ENCODE measurements around the gene KRTAP10-7. TPM values are rescaled to one million over a fixed set of nuclear protein-coding genes. Genes with fewer than 3 reads are reported as not detected.

The KRTAP10-7 gene
- polyA plus RNA-seq, 3 donors = not detected

DNA sequence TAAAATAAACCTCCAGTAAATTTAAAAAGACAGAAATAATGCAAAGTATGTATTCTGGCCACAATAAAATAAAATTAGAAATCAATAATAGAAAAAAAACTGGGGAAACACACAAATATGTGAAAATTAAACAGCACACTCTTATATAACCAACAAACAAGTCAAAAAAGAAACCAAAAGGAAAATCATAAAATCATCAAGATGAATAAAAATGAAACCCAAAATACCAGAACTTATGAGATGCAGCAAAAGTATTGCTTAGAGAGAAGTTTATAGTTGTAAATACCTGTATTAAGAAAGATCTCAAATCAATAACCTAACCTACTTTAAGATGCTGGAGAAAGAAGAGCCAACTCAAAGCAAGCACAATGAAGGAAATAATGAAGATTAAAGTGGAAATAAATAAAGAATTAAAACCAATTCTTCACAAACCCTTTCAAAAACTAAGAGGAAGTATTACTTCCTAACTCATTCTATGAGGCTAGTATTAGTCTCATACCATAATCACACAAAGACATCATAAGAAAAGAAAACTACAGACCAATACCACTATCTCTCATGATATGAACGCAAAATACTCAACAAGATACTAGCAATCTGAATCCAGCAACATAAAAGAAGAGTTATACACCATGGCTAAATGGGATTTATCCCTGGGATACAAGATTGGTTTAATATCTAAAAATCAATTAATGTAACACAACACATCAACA lies 35.4 kb upstream of the KRTAP10-7 start:
- peaks cover 3 to 7% (median 5%) of the 10 kb centered on the region in 3 donors for H3K27me3 Mint-ChIP-seq (ENCODE audit: low read depth in 3 of 3)
- peak overlapping the region in 1 of 2 donors; percentile 8 for H3K27ac ChIP-seq (ENCODE audit: low read depth in 1 of 2, low read length in 2 of 2)
- no peak overlapping the region for H3K9ac ChIP-seq (ENCODE audit: insufficient read depth, low read length, poor library complexity, severe bottlenecking)
- H4K20me1 ChIP-seq (ENCODE audit: insufficient read depth, low read length) = no peaks in the 10 kb centered on the region
- H3K79me2 ChIP-seq (ENCODE audit: insufficient read depth, low read length) = no peaks in the 10 kb centered on the region
- no peak overlapping the region for H3K4me3 Mint-ChIP-seq
- TF ChIP-seq, protein P1, sequence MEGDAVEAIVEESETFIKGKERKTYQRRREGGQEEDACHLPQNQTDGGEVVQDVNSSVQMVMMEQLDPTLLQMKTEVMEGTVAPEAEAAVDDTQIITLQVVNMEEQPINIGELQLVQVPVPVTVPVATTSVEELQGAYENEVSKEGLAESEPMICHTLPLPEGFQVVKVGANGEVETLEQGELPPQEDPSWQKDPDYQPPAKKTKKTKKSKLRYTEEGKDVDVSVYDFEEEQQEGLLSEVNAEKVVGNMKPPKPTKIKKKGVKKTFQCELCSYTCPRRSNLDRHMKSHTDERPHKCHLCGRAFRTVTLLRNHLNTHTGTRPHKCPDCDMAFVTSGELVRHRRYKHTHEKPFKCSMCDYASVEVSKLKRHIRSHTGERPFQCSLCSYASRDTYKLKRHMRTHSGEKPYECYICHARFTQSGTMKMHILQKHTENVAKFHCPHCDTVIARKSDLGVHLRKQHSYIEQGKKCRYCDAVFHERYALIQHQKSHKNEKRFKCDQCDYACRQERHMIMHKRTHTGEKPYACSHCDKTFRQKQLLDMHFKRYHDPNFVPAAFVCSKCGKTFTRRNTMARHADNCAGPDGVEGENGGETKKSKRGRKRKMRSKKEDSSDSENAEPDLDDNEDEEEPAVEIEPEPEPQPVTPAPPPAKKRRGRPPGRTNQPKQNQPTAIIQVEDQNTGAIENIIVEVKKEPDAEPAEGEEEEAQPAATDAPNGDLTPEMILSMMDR (IDR thresholded peaks at IDR 0.05) = no peak
- intact Hi-C loops (cut with micrococcal nuclease) = no loop called here
- peak overlapping the region; percentile 24 to 75 (median 61) for H3K27ac Mint-ChIP-seq
- peaks cover 11% of the 10 kb centered on the region for H3K4me1 Mint-ChIP-seq
- H3K9me3 ChIP-seq (replicated peaks in 1 of 2; ENCODE audit: control insufficient read depth in 1 of 2, insufficient read depth in 1 of 2, low read length in 2 of 2) = peaks cover 0 to 6% of the 10 kb centered on the region in 2 donors
- no peak overlapping the region for H2AFZ ChIP-seq (ENCODE audit: insufficient read depth, low read depth, low read length, poor library complexity, severe bottlenecking)
- H3K4me1 ChIP-seq (ENCODE audit: control insufficient read depth in 1 of 2, insufficient read depth in 2 of 2, low read length in 2 of 2) = peaks cover 0 to 4% of the 10 kb centered on the region in 2 donors
- H3K4me3 ChIP-seq (replicated peaks in 1 of 3; ENCODE audit: low read depth in 2 of 3, low read length in 3 of 3) = no peak overlapping the region
- no peaks in the 10 kb centered on the region for H3K36me3 Mint-ChIP-seq
- DNase-seq = peak in 1 of 3 donors; percentile 4
- WGBS (ENCODE audit: insufficient coverage) = no CpG with 5 or more reads among the region's 1 CpG
- H3K9me3 Mint-ChIP-seq = peaks cover 3 to 17% (median 10%) of the 10 kb centered on the region in 7 donors
- no peaks in the 10 kb centered on the region for H3K27me3 ChIP-seq (ENCODE audit: control insufficient read depth in 2 of 2, insufficient read depth in 2 of 2, low read length in 2 of 2)
- no peaks in the 10 kb centered on the region for H3K36me3 ChIP-seq (replicated peaks in 1 of 2; ENCODE audit: control insufficient read depth in 1 of 2, insufficient read depth in 2 of 2, low read length in 2 of 2)
- no peak overlapping the region for H3K4me2 ChIP-seq (replicated peaks; ENCODE audit: extremely low read depth, low read length, poor library complexity, severe bottlenecking)

DNA sequence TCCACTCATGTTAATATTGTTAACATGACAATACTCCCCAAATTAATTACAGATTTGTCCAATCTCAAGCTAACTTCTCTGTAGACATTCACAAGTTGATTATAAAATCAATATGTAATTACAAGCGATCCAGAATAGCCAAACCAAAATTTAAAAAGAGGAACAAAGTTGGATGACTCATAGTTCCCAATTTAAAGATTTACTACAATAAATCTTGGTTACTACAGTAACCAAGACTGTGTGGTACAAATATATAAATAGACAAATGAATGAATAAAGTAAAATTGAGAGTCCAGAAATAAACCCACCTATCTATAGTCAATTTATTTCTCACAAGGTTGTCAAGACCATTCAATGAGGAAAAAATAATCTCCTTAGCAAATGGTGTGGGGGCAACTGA lies 34.0 kb upstream of the KRTAP10-7 start:
- Histone ChIP-seq H3K36me3 (replicated peaks in 1 of 2; ENCODE audit: control insufficient read depth in 1 of 2, insufficient read depth in 2 of 2, low read length in 2 of 2) (no peaks in the 10 kb centered on the region), H3K4me2 (replicated peaks; ENCODE audit: extremely low read depth, low read length, poor library complexity, severe bottlenecking) (no peak overlapping the region), H2AFZ (ENCODE audit: insufficient read depth, low read depth, low read length, poor library complexity, severe bottlenecking) (no peak overlapping the region), H3K9me3 (replicated peaks in 1 of 2; ENCODE audit: control insufficient read depth in 1 of 2, insufficient read depth in 1 of 2, low read length in 2 of 2) (peaks cover 4 to 6% of the 10 kb centered on the region in 2 donors), H3K27me3 (ENCODE audit: control insufficient read depth in 2 of 2, insufficient read depth in 2 of 2, low read length in 2 of 2) (no peaks in the 10 kb centered on the region), H3K9ac (ENCODE audit: insufficient read depth, low read length, poor library complexity, severe bottlenecking) (no peak overlapping the region), H3K4me3 (replicated peaks in 1 of 3; ENCODE audit: low read depth in 2 of 3, low read length in 3 of 3) (no peak overlapping the region), H3K4me1 (ENCODE audit: control insufficient read depth in 1 of 2, insufficient read depth in 2 of 2, low read length in 2 of 2) (peaks cover 0 to 4% of the 10 kb centered on the region in 2 donors), H3K79me2 (ENCODE audit: insufficient read depth, low read length) (no peaks in the 10 kb centered on the region), H4K20me1 (ENCODE audit: insufficient read depth, low read length) (no peaks in the 10 kb centered on the region), H3K27ac (ENCODE audit: low read depth in 1 of 2, low read length in 2 of 2) (no peak overlapping the region)
- peak overlapping the region in 3 of 7 donors; percentile 7 to 25 (median 8) for H3K27ac Mint-ChIP-seq
- intact Hi-C loops (cut with micrococcal nuclease) = no loop called here
- peaks cover 11% of the 10 kb centered on the region for H3K4me1 Mint-ChIP-seq
- H3K27me3 Mint-ChIP-seq (ENCODE audit: low read depth in 3 of 3) = peaks cover 4 to 5% (median 5%) of the 10 kb centered on the region in 3 donors
- H3K36me3 Mint-ChIP-seq = no peaks in the 10 kb centered on the region
- no CpG with 5 or more reads among the region's 1 CpG for WGBS (ENCODE audit: insufficient coverage)
- no peak overlapping the region for H3K4me3 Mint-ChIP-seq
- TF ChIP-seq, protein P1 (IDR thresholded peaks at IDR 0.05) = no peak
- H3K9me3 Mint-ChIP-seq = peaks cover 5 to 16% (median 11%) of the 10 kb centered on the region in 7 donors
- peak; percentile 29 to 77 (median 47) for DNase-seq
